ENCODE results near the gene PNLIP. TPM values are rescaled to one million over a fixed set of nuclear protein-coding genes. Genes with fewer than 3 reads are reported as not detected.

The PNLIP gene
- total and polyA plus RNA-seq, 8 donors: 1,789 to 39,320 (median 9,967) TPM

- Histone ChIP-seq H3K36me3 (peaks cover 0 to 5% (median 0%) of the 10 kb centered on the region in 3 donors), H3K4me1 (peaks cover 0 to 7% (median 4%) of the 10 kb centered on the region in 3 donors), H3K9me3 (no peaks in the 10 kb centered on the region), H3K27me3 (no peaks in the 10 kb centered on the region), H3K27ac (peak overlapping the region; percentile 53 to 78 (median 68)), H3K4me3 (peak overlapping the region; percentile 20 to 41 (median 28))
- peak; percentile 64 to 91 (median 72) for DNase-seq
- FAIRE-seq: no peak
- no peak for TF ChIP-seq CTCF (IDR thresholded peaks at IDR 0.05)
- intact Hi-C loops (cut with DNase I): no loop called here
- ATAC-seq: peak; percentile 2 to 7 (median 4)
- 23 to 28% methylated on average over 40 to 41 of the region's 41 CpGs for WGBS, 2 donors
Observed at GRCh38 chr10:116608686-116609594, 63.2 kb downstream of the PNLIP start.

- Histone ChIP-seq H3K27ac (peak overlapping the region in 3 of 4 donors; percentile 31 to 78 (median 71)), H3K9me3 (no peaks in the 10 kb centered on the region), H3K4me1 (peaks cover 0 to 7% (median 4%) of the 10 kb centered on the region in 3 donors), H3K4me3 (peak overlapping the region in 1 of 4 donors; percentile 8), H3K36me3 (no peaks in the 10 kb centered on the region), H3K27me3 (no peaks in the 10 kb centered on the region)
- intact Hi-C loops (cut with DNase I): no loop called here
- DNase-seq: peak; percentile 54 to 83 (median 61)
- TF ChIP-seq CTCF (IDR thresholded peaks at IDR 0.05): no peak
- FAIRE-seq: no peak
- ATAC-seq: peak in 3 of 4 donors; percentile 0 to 1 (median 1)
- 27 to 46% methylated on average over 13 of the region's 13 CpGs for WGBS, 2 donors
Observed at GRCh38 chr10:116610443-116611152, 64.9 kb downstream of the PNLIP start.

GRCh38 chr10:116611153-116611545, 65.4 kb downstream of the PNLIP start:
- DNase-seq (peak; percentile 85 to 94 (median 88)), ATAC-seq (peak; percentile 6 to 19 (median 8)), FAIRE-seq (no peak)
- intact Hi-C loops (cut with DNase I): no loop called here
- peaks cover 0 to 7% (median 4%) of the 10 kb centered on the region in 3 donors for H3K4me1 ChIP-seq
- no peaks in the 10 kb centered on the region for H3K36me3 ChIP-seq
- peak overlapping the region in 2 of 4 donors; percentile 0 to 20 for H3K4me3 ChIP-seq
- WGBS, 2 donors: 21 to 34% methylated on average over 3 of the region's 3 CpGs
- no peaks in the 10 kb centered on the region for H3K27me3 ChIP-seq
- no peaks in the 10 kb centered on the region for H3K9me3 ChIP-seq
- TF ChIP-seq CTCF (IDR thresholded peaks at IDR 0.05): no peak
- H3K27ac ChIP-seq: peak overlapping the region; percentile 22 to 78 (median 60)

GRCh38 chr10:116612107-116612769, 66.5 kb downstream of the PNLIP start:
- Histone ChIP-seq H3K36me3 (no peaks in the 10 kb centered on the region), H3K27me3 (no peaks in the 10 kb centered on the region), H3K4me3 (peak overlapping the region in 2 of 4 donors; percentile 8 to 20), H3K4me1 (peaks cover 0 to 7% (median 4%) of the 10 kb centered on the region in 3 donors), H3K9me3 (no peaks in the 10 kb centered on the region), H3K27ac (peak overlapping the region; percentile 22 to 93 (median 75))
- TF ChIP-seq CTCF (IDR thresholded peaks at IDR 0.05): no peak
- FAIRE-seq (no peak), DNase-seq (peak in 5 of 6 donors; percentile 53 to 78 (median 62)), ATAC-seq (peak in 3 of 4 donors; percentile 1 to 9 (median 2))
- WGBS, 2 donors: 43 to 48% methylated on average over 8 of the region's 8 CpGs
- intact Hi-C loops (cut with DNase I): no loop called here
